PFSK-1 (cell line): ENCODE results near the gene TMED1.

Experiments used
- FOXP2 ChIP-seq: optimal IDR thresholded peaks from 2 replicates; pipeline ENCODE3; 2011; ENCODE audit warnings: borderline replicate concordance, control low read depth, inconsistent platforms; ENCODE audit not compliant: insufficient read depth; ENCODE audit errors: extremely low read length, extremely low read depth
- POLR2AphosphoS5 ChIP-seq: IDR thresholded peaks from 2 replicates; pipeline ENCODE4 v1.6.1; 2012; ENCODE audit warnings: low read depth, mild to moderate bottlenecking, control low read depth, low read length, moderate library complexity
- SIN3A ChIP-seq: IDR thresholded peaks from 2 replicates; pipeline ENCODE4 v1.6.1; 2012; ENCODE audit warnings: mild to moderate bottlenecking, low read length, moderate library complexity, borderline replicate concordance; ENCODE audit not compliant: insufficient read depth
- TAF1 ChIP-seq: IDR thresholded peaks from 2 replicates; pipeline ENCODE4 v1.6.1; 2012; ENCODE audit warnings: low read length, control low read depth, borderline replicate concordance; ENCODE audit not compliant: insufficient read depth
- TF ChIP-seq, protein P1 (sequence below), 2 experiments: IDR thresholded peaks; 2 replicates each; pipeline versions ENCODE4 v1.6.1 to v1.8.0; 2011 to 2012; ENCODE audit warnings: low read depth in 2 of 2, low read length in 2 of 2, control low read depth in 1 of 2, inconsistent platforms in 1 of 2, mild to moderate bottlenecking in 1 of 2, moderate library complexity in 1 of 2; ENCODE audit not compliant: insufficient read depth in 1 of 2

TMED1 gene

DNA sequence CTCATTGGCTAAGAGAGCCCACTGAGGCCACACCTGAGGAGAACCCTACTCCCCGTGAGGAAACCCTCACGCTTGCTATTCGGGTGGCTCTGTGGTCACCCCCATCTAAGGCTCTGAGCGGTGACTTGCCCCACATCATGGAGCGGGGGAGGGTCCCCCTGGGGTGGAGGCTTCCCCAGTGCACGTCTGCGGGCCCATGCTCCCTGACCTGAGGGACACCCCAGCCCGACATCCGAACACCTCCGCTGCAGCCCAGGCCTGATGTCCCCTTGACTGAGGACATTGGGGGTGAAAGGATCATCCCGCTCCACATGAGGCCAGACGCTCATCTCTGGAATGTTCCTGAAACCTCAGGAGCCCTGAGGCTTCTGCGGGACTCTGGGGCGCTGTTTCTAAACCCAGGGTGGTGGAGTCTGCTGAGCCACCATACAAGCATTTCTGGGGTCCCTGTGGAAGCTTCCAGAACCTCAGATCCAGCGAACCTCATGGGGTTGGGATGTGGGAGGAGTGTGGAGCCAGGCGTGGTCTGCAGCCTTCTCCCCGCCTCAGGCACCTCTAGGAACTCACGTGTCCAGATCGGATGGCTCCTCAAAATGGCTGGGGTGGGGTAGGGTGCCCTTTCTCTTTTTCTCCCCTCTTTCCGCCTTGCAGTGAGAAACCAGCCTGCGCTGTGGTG is 19.9 kb downstream of the TMED1 start:
- TF ChIP-seq, protein P1, sequence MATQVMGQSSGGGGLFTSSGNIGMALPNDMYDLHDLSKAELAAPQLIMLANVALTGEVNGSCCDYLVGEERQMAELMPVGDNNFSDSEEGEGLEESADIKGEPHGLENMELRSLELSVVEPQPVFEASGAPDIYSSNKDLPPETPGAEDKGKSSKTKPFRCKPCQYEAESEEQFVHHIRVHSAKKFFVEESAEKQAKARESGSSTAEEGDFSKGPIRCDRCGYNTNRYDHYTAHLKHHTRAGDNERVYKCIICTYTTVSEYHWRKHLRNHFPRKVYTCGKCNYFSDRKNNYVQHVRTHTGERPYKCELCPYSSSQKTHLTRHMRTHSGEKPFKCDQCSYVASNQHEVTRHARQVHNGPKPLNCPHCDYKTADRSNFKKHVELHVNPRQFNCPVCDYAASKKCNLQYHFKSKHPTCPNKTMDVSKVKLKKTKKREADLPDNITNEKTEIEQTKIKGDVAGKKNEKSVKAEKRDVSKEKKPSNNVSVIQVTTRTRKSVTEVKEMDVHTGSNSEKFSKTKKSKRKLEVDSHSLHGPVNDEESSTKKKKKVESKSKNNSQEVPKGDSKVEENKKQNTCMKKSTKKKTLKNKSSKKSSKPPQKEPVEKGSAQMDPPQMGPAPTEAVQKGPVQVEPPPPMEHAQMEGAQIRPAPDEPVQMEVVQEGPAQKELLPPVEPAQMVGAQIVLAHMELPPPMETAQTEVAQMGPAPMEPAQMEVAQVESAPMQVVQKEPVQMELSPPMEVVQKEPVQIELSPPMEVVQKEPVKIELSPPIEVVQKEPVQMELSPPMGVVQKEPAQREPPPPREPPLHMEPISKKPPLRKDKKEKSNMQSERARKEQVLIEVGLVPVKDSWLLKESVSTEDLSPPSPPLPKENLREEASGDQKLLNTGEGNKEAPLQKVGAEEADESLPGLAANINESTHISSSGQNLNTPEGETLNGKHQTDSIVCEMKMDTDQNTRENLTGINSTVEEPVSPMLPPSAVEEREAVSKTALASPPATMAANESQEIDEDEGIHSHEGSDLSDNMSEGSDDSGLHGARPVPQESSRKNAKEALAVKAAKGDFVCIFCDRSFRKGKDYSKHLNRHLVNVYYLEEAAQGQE (IDR thresholded peaks at IDR 0.05; ENCODE audit: insufficient read depth in 1 of 2, low read depth in 2 of 2, low read length in 2 of 2) = no peak
- TF ChIP-seq TAF1 (no peak), SIN3A (0 out of 2 replicates have a peak, but pooled peaks have one; percentile 61), FOXP2 (no peak), POLR2AphosphoS5 (0 out of 2 replicates have a peak, but pooled peaks have one; percentile 22)

DNA sequence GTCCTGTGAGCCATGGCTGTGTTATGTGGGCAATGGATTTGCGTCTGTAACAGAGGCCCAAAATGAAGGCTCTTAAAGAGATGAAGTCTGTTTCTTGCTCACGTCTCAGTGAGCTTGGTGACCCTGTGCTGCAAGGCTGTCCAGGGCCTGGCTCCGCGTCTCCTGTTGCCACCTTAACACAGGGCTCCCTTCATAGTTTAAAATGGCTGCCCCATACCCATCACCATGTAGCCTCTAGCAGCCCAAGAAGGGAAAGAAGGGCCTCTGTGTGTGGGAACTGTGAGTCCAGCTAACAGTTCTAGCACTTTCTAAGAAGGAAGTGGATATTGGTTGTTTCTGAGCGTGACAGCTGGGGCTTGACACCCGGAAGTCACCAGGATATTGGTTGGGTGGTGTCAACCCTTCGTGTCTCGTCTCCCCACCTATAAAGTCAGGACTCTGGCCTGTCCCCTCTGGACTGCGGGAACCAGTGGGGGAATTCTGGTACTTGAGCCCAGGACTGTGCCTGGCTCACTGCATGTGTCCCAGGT is 20.9 kb downstream of the TMED1 start:
- no peak; the same call in 1 of the 2 replicates for TF ChIP-seq POLR2AphosphoS5

DNA sequence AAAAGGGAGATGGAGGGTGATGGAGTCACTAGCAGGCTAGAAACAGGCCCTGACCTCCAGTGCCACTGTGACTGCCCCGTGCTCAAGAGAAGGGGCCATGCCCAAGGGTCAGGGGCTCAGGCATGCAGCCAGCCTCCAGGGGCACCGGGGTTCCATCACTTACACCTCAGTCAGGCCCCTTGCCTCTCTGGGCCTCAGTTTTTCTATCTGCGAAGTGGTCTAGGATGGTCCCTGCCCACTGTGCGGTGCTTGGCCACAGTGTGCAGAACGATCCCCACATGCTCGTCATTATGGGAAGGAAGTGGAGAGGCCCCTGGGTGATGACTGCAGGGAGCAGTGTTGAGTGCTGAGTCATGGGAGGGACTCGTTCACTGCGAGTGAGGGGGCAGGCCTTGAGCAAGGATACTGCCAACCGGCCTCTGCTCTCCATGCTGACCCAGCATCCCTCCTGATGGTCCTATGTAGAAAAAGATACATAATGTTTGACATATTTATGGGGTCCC is 23.1 kb downstream of the TMED1 start:
- TF ChIP-seq TAF1 = peak; percentile 37; the same call in 1 of the 2 replicates
- TF ChIP-seq, protein P1 (IDR thresholded peaks at IDR 0.05; ENCODE audit: insufficient read depth in 1 of 2, low read depth in 2 of 2, low read length in 2 of 2) = no peak
- TF ChIP-seq FOXP2 = peak; percentile 60
- TF ChIP-seq SIN3A = peak; percentile 15; the same call in 1 of the 2 replicates
- TF ChIP-seq POLR2AphosphoS5 = no peak

DNA sequence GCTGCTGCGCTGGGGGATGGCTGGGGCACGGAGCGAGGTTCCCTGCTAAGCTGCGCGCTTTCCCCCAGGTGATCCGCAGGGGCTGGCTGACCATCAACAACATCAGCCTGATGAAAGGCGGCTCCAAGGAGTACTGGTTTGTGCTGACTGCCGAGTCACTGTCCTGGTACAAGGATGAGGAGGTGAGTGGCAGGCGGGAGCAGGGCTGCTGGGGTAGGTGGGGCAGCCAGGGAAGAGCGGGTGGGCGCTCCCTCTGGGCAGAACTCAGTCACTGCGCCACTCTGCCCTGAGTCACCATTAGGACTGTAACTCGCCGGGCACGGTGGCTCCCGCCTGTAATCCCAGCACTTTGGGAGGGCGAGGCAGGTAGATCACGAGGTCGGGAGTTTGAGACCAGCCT is 23.8 kb downstream of the TMED1 start:
- TF ChIP-seq TAF1 (no peak), FOXP2 (no peak), SIN3A (no peak), POLR2AphosphoS5 (no peak)
- TF ChIP-seq, protein P1 (IDR thresholded peaks at IDR 0.05; ENCODE audit: insufficient read depth in 1 of 2, low read depth in 2 of 2, low read length in 2 of 2) = no peak

DNA sequence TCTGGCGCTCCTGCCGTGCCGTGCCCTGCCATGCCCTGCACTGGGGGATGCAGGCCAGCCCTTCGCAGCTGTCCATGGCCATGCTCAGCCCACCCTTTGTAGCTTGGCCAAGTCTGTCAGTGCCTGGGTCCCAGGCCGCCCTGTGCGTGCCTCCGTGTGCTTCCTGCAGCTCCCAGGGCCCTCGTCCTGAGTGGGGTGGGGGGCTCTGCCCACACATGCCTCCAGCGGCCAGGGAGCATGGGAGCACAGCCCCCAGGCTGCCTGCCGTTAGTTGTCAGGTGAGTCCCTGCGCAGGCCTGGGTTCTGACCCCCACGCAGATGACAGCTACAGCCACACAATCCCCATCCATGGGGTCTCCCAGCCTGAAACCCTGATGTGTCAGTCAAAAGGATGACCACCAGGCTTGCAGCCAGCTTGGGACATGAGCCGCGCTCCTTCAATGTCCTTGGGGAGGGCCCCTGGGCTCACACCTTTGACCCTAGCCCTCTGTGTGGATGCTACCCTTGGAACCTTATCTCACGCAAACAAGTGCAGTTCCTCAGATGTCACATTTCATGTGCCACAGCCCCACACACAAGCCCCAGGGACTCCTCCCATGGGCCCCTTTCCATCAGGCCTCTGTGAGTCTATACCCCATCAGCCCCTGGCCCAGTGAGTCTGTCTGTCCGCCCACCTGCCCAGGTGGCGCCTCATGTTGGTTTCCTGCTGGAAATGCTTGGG is 24.5 kb downstream of the TMED1 start:
- TF ChIP-seq SIN3A (no peak), FOXP2 (no peak), POLR2AphosphoS5 (no peak), TAF1 (no peak)
- TF ChIP-seq, protein P1 (IDR thresholded peaks at IDR 0.05; ENCODE audit: insufficient read depth in 1 of 2, low read depth in 2 of 2, low read length in 2 of 2) = no peak
